Right renal pelvis (tissue), 4 donors: ENCODE data around the gene H6PD. TPM values are rescaled to one million over a fixed set of nuclear protein-coding genes. Genes with fewer than 3 reads are reported as not detected.

ENCODE experiments used
- DNase-seq, 4 donors: peaks; one replicate each; pipeline ENCODE4 v3.0.0-alpha.2; 2013; ENCODE audit warnings: low read depth in 4 of 4, low spot score in 3 of 4, missing footprints in 1 of 4
- polyA plus RNA-seq, 4 donors: library from polyadenylated mRNA; unstranded; fragments of 120-200 nt; gene quantifications; one replicate each; pipeline ENCODE4 v1.2.1, GENCODE V29; 2013; ENCODE audit not compliant: insufficient read length in 4 of 4

Gene H6PD
- polyA plus RNA-seq, 4 donors = 36.7 to 43.1 (median 40.0) TPM

- no peak for DNase-seq
Observed at GRCh38 chr1:9239622-9240401, 5.2 kb downstream of the H6PD start.

GRCh38 chr1:9240914-9241820, 6.6 kb downstream of the H6PD start:
- DNase-seq = no peak

- no peak for DNase-seq
Observed at GRCh38 chr1:9241891-9242290, 7.3 kb downstream of the H6PD start.

- DNase-seq = no peak
Observed at GRCh38 chr1:9242338-9242969, 7.9 kb downstream of the H6PD start.

GRCh38 chr1:9243066-9243739, 8.6 kb downstream of the H6PD start:
- no peak for DNase-seq

- DNase-seq = no peak
Observed at GRCh38 chr1:9244501-9245229, 10.1 kb downstream of the H6PD start.

GRCh38 chr1:9245230-9245619, 10.7 kb downstream of the H6PD start:
- no peak for DNase-seq

- DNase-seq = no peak
Observed at GRCh38 chr1:9245661-9246060, 11.1 kb downstream of the H6PD start.

GRCh38 chr1:9246215-9246614, 11.6 kb downstream of the H6PD start:
- DNase-seq = no peak

GRCh38 chr1:9246841-9247785, 12.5 kb downstream of the H6PD start:
- no peak for DNase-seq

GRCh38 chr1:9247894-9248293, 13.3 kb downstream of the H6PD start:
- no peak for DNase-seq

GRCh38 chr1:9248341-9249262, 14.0 kb downstream of the H6PD start:
- no peak for DNase-seq

GRCh38 chr1:9249263-9249533, 14.6 kb downstream of the H6PD start:
- DNase-seq = no peak

- no peak for DNase-seq
Observed at GRCh38 chr1:9249534-9250410, 15.2 kb downstream of the H6PD start.

GRCh38 chr1:9250411-9251381, 16.1 kb downstream of the H6PD start:
- DNase-seq = no peak

GRCh38 chr1:9251501-9251900, 16.9 kb downstream of the H6PD start:
- no peak for DNase-seq
